DOHH2 (cell line): ENCODE results near the gene LTA.

Experiments
- H3F3A ChIP-seq: fragments of 200-600 bp; sonication (generic), shearing (Covaris generic); 2 replicates; pipeline ENCODE4 v1.6.0; 2016; ENCODE audit warnings: antibody characterized with exemption, mild to moderate bottlenecking; ENCODE audit not compliant: control insufficient read depth, insufficient read depth
- H3K27ac ChIP-seq: fragments of 200-600 bp; sonication (generic); 2 replicates; pipeline ENCODE4 v1.5.1; 2014; ENCODE audit warnings: low read depth, mild to moderate bottlenecking, low read length, moderate library complexity
- H3K27me3 ChIP-seq: fragments of 200-600 bp; sonication (generic); 2 replicates; pipeline ENCODE4 v1.6.1; 2014; ENCODE audit warnings: mild to moderate bottlenecking, low read length, mixed read lengths; ENCODE audit not compliant: control insufficient read depth
- H3K36me3 ChIP-seq: fragments of 200-600 bp; sonication (generic); 2 replicates; pipeline ENCODE4 v1.6.1; 2014; ENCODE audit warnings: mild to moderate bottlenecking, low read length, moderate library complexity, mixed read lengths; ENCODE audit not compliant: control insufficient read depth
- H3K4me1 ChIP-seq: fragments of 200-600 bp; sonication (generic); 2 replicates; pipeline ENCODE4 v1.6.1; 2014; ENCODE audit warnings: mild to moderate bottlenecking, low read length, mixed read lengths; ENCODE audit not compliant: control insufficient read depth
- H3K4me2 ChIP-seq: fragments of 200-600 bp; sonication (generic); 2 replicates; pipeline ENCODE4 v1.6.0; 2014; ENCODE audit warnings: mild to moderate bottlenecking, low read length, moderate library complexity
- H3K4me3 ChIP-seq: fragments of 200-600 bp; sonication (generic); 2 replicates; pipeline ENCODE4 v1.5.1; 2014; ENCODE audit warnings: mild to moderate bottlenecking, low read length, mixed read lengths
- H3K79me2 ChIP-seq: fragments of 200-600 bp; sonication (generic); 2 replicates; pipeline ENCODE4 v1.6.1; 2014; ENCODE audit warnings: mild to moderate bottlenecking, low read length, mixed read lengths; ENCODE audit not compliant: control insufficient read depth
- H3K9me2 ChIP-seq: fragments of 200-600 bp; sonication (generic); replicated peaks from 2 replicates; pipeline ENCODE4 v1.6.1; 2014; ENCODE audit warnings: mild to moderate bottlenecking, low read length, mixed read lengths; ENCODE audit not compliant: control insufficient read depth
- H3K9me3 ChIP-seq: fragments of 200-600 bp; sonication (generic); 2 replicates; pipeline ENCODE4 v1.6.1; 2014; ENCODE audit warnings: antibody characterized with exemption, low read length, mixed read lengths; ENCODE audit not compliant: control insufficient read depth, insufficient read depth
- H4K20me1 ChIP-seq: fragments of 200-600 bp; sonication (generic); 2 replicates; pipeline ENCODE4 v1.6.0; 2014; ENCODE audit warnings: low read depth, mild to moderate bottlenecking, antibody characterized with exemption, low read length, moderate library complexity; ENCODE audit not compliant: control insufficient read depth, insufficient read depth
- CTCF ChIP-seq: fragments of 200-600 bp; sonication (generic); IDR thresholded peaks from one replicate; pipeline ENCODE4 v1.5.1; 2014; ENCODE audit warnings: antibody characterized with exemption, mild to moderate bottlenecking, low read depth, low read length; ENCODE audit not compliant: poor library complexity, severe bottlenecking
- EZH2phosphoT487 ChIP-seq: fragments of 200-600 bp; sonication (generic); IDR thresholded peaks from 2 replicates; pipeline ENCODE4 v1.6.1; 2017; ENCODE audit warnings: borderline replicate concordance, mild to moderate bottlenecking, antibody characterized with exemption, low read length, moderate library complexity, mixed read lengths

Gene LTA

GRCh38 chr6:31619805-31620585 is 47.9 kb downstream of the LTA start:
- Histone ChIP-seq H3K4me3 (peak overlapping the region; percentile 93), H3K27me3 (no peaks in the 10 kb centered on the region), H3K36me3 (peaks cover 43% of the 10 kb centered on the region), H3F3A (peaks cover 16% of the 10 kb centered on the region), H3K9me3 (no peaks in the 10 kb centered on the region), H3K27ac (peak overlapping the region; percentile 99), H3K4me1 (peaks cover 42% of the 10 kb centered on the region), H4K20me1 (peaks cover 14% of the 10 kb centered on the region), H3K9me2 (no peaks in the 10 kb centered on the region), H3K79me2 (peaks cover 52% of the 10 kb centered on the region), H3K4me2 (peak overlapping the region; percentile 93)
- TF ChIP-seq EZH2phosphoT487 (no peak), CTCF (no peak)

- Histone ChIP-seq H3K4me3 (peak within 1 kb of the TSS; percentile 93), H3F3A (peaks cover 12% of the 10 kb centered on the region), H3K27me3 (no peaks in the 10 kb centered on the region), H3K36me3 (peaks cover 51% of the 10 kb centered on the region), H4K20me1 (peaks cover 14% of the 10 kb centered on the region), H3K4me2 (peak within 1 kb of the TSS; percentile 93), H3K4me1 (peaks cover 35% of the 10 kb centered on the region), H3K79me2 (peaks cover 59% of the 10 kb centered on the region), H3K9me3 (no peaks in the 10 kb centered on the region), H3K9me2 (no peaks in the 10 kb centered on the region), H3K27ac (peak within 1 kb of the TSS; percentile 99)
- no peak for TF ChIP-seq CTCF
- TF ChIP-seq EZH2phosphoT487 = no peak
These were observed 48.7 kb downstream of the LTA start, which contains the start of gene PRRC2A for GRCh38 chr6:31620586-31621319. Gene PRRC2A, plus strand, starts transcription at chr6:31620715. Its CDS starts 2,075 bp downstream, at chr6:31622790.

GRCh38 chr6:31621320-31621939 is 49.3 kb downstream of the LTA start:
- TF ChIP-seq CTCF (no peak), EZH2phosphoT487 (no peak)
- H3K27me3 ChIP-seq = no peaks in the 10 kb centered on the region
- peaks cover 58% of the 10 kb centered on the region for H3K36me3 ChIP-seq
- peaks cover 12% of the 10 kb centered on the region for H3F3A ChIP-seq
- H3K4me2 ChIP-seq = peak overlapping the region; percentile 90
- H3K4me1 ChIP-seq = peaks cover 28% of the 10 kb centered on the region
- H3K9me2 ChIP-seq = no peaks in the 10 kb centered on the region
- peak overlapping the region; percentile 93 for H3K4me3 ChIP-seq
- peaks cover 14% of the 10 kb centered on the region for H4K20me1 ChIP-seq
- peaks cover 58% of the 10 kb centered on the region for H3K79me2 ChIP-seq
- peak overlapping the region; percentile 78 for H3K27ac ChIP-seq
- no peaks in the 10 kb centered on the region for H3K9me3 ChIP-seq
